WTC11 (cell line): ENCODE results near the gene ADAT2. TPM values are rescaled to one million over a fixed set of nuclear protein-coding genes. Genes with fewer than 3 reads are reported as not detected.
A peak's percentile ranks its signal among the peaks of the same experiment; 100 is the strongest.

Experiments
- ATAC-seq: fragments of 200-7000 bp; cut with Tn5 transposase; 2 replicates; pipeline ENCODE4 v1.10.0; 2021; ENCODE audit warnings: mild to moderate bottlenecking, moderate library complexity
- CTCF ChIA-PET: fragments of 300-600 bp; sonication (Branson Sonifier 250); formaldehyde crosslinking; loops from one replicate; lab custom pipeline; 2021; ENCODE audit warnings: antibody characterized with exemption; lab: Charles Lee
- POLR2A ChIA-PET: fragments of 350-600 bp; sonication (Branson Sonifier 250); formaldehyde crosslinking; loops from one replicate; lab custom pipeline; 2021; ENCODE audit warnings: antibody characterized with exemption; lab: Charles Lee
- DNase-seq: peaks from one replicate; pipeline ENCODE4 v3.0.0; 2021; ENCODE audit warnings: low spot score
- H3K27ac Mint-ChIP-seq: 2 replicates; pipeline ENCODE4 v1.8.0; 2021; ENCODE audit warnings: mixed read lengths
- H3K27me3 Mint-ChIP-seq: 2 replicates; pipeline ENCODE4 v1.8.0; 2021; ENCODE audit warnings: low read depth, mild to moderate bottlenecking, moderate library complexity, mixed read lengths
- H3K36me3 Mint-ChIP-seq: 2 replicates; pipeline ENCODE4 v1.8.0; 2021; ENCODE audit warnings: mixed read lengths
- H3K4me1 Mint-ChIP-seq: 2 replicates; pipeline ENCODE4 v1.8.0; 2022; ENCODE audit warnings: mixed read lengths
- H3K4me3 Mint-ChIP-seq: 2 replicates; pipeline ENCODE4 v1.8.0; 2021; ENCODE audit warnings: mild to moderate bottlenecking, moderate library complexity, mixed read lengths
- H3K9me3 Mint-ChIP-seq: 2 replicates; pipeline ENCODE4 v1.8.0; 2021; ENCODE audit warnings: mixed read lengths
- AR ChIP-seq: fragments of 250-450 bp; sonication (Bioruptor Pico); IDR thresholded peaks from 2 replicates; pipeline ENCODE4 v1.9.0; 2021; ENCODE audit warnings: mild to moderate bottlenecking
- ARID4B ChIP-seq: sonication (generic); formaldehyde crosslinking; IDR thresholded peaks from 2 replicates; pipeline ENCODE4 v1.8.0; 2023; ENCODE audit warnings: missing genetic modification reagents, mild to moderate bottlenecking, borderline replicate concordance
- ATF3 ChIP-seq: sonication (generic); formaldehyde crosslinking; conservative IDR thresholded peaks from 2 replicates; pipeline ENCODE4 v1.8.1; 2022; ENCODE audit warnings: mild to moderate bottlenecking, missing genetic modification reagents
- CTCF ChIP-seq: fragments of 200-600 bp; IDR thresholded peaks from 2 replicates; pipeline ENCODE4 v1.8.0; 2022; ENCODE audit warnings: antibody characterized with exemption
- IRF2 ChIP-seq: sonication (generic); formaldehyde crosslinking; IDR thresholded peaks from 2 replicates; pipeline ENCODE4 v1.8.0; 2022; ENCODE audit warnings: low read depth, missing genetic modification reagents, borderline replicate concordance
- SOX15 ChIP-seq: fragments of 250-450 bp; sonication (Bioruptor Pico); IDR thresholded peaks from 2 replicates; pipeline ENCODE4 v1.9.0; 2021; ENCODE audit warnings: mild to moderate bottlenecking
- SP1 ChIP-seq: sonication (generic); formaldehyde crosslinking; conservative IDR thresholded peaks from 2 replicates; pipeline ENCODE4 v1.8.1; 2022; ENCODE audit warnings: missing genetic modification reagents
- STAT6 ChIP-seq: sonication (generic); formaldehyde crosslinking; conservative IDR thresholded peaks from 2 replicates; pipeline ENCODE4 v1.8.1; 2023; ENCODE audit warnings: mild to moderate bottlenecking, low read depth, missing genetic modification reagents, moderate library complexity
- ZBTB43 ChIP-seq: sonication (generic); formaldehyde crosslinking; IDR thresholded peaks from 2 replicates; pipeline ENCODE4 v1.8.1; 2023; ENCODE audit warnings: mild to moderate bottlenecking, missing genetic modification reagents
- ZMAT4 ChIP-seq: fragments of 250-450 bp; sonication (Bioruptor Pico); IDR thresholded peaks from 2 replicates; pipeline ENCODE4 v1.9.0; 2021; ENCODE audit warnings: mild to moderate bottlenecking
- ZNF121 ChIP-seq: sonication (generic); formaldehyde crosslinking; IDR thresholded peaks from 2 replicates; pipeline ENCODE4 v1.8.0; 2023; ENCODE audit warnings: missing genetic modification reagents
- ZNF281 ChIP-seq: sonication (generic); formaldehyde crosslinking; IDR thresholded peaks from 2 replicates; pipeline ENCODE4 v1.8.0; 2023; ENCODE audit warnings: mild to moderate bottlenecking, missing genetic modification reagents
- ZNF425 ChIP-seq: fragments of 250-450 bp; sonication (Bioruptor Pico); conservative IDR thresholded peaks from 2 replicates; pipeline ENCODE4 v1.9.0; 2021; ENCODE audit warnings: mild to moderate bottlenecking
- total RNA-seq: library from RNA; stranded (reverse); gene quantifications from 3 replicates; pipeline ENCODE4 v1.2.3, GENCODE V29; 2021

The ADAT2 gene
- total RNA-seq, 1 experiment from 2014 or later, result 13.3 TPM

GRCh38 chr6:143429970-143430369 lies 20.5 kb downstream of the ADAT2 start:
- ATAC-seq, result no peak
- H3K27me3 Mint-ChIP-seq, result no peaks in the 10 kb centered on the region
- no peak overlapping the region for H3K27ac Mint-ChIP-seq
- peaks cover 15% of the 10 kb centered on the region for H3K36me3 Mint-ChIP-seq
- H3K9me3 Mint-ChIP-seq, result no peaks in the 10 kb centered on the region
- ChIA-PET CTCF (no interaction called here), POLR2A (no interaction called here)
- no peak for DNase-seq
- H3K4me3 Mint-ChIP-seq, result no peak overlapping the region
- no peaks in the 10 kb centered on the region; the same call in 1 of the 2 replicates for H3K4me1 Mint-ChIP-seq
- no peak for TF ChIP-seq ARID4B
- no peak for TF ChIP-seq ZNF281 (CRISPR knock-in tag)
- no peak for TF ChIP-seq SP1 (CRISPR knock-in tag)
- no peak for TF ChIP-seq AR (CRISPR knock-in tag)
- TF ChIP-seq, all 79 proteins: peak for 0

GRCh38 chr6:143427109-143427817 lies 23.2 kb downstream of the ADAT2 start:
- TF ChIP-seq IRF2 (CRISPR knock-in tag) (no peak), ZNF425 (CRISPR knock-in tag) (no peak), ZMAT4 (CRISPR knock-in tag) (no peak), CTCF (peak; percentile 76), ATF3 (CRISPR knock-in tag) (no peak), ZNF121 (CRISPR knock-in tag) (peak; percentile 43; the same call in 1 of the 2 replicates), ZBTB43 (no peak), SOX15 (CRISPR knock-in tag) (no peak), STAT6 (CRISPR knock-in tag) (no peak)
- Mint-ChIP-seq H3K4me3 (no peak overlapping the region), H3K4me1 (no peaks in the 10 kb centered on the region; the same call in 1 of the 2 replicates), H3K27ac (no peak overlapping the region), H3K36me3 (peaks cover 14% of the 10 kb centered on the region), H3K9me3 (no peaks in the 10 kb centered on the region), H3K27me3 (no peaks in the 10 kb centered on the region)
- ChIA-PET CTCF (interaction anchor here (0.7 to 2.7 kb wide), 21 partner anchors 11 to 953 kb away, joined by 3 to 22 read pairs (median 3); partner anchors contain the start of genes ADAT2 and PEX3), POLR2A (no interaction called here)
- DNase-seq (peak; percentile 84), ATAC-seq (peak; percentile 100)
